Activated naive CD4-positive, alpha-beta T cell treated with anti-CD3 and anti-CD28 coated beads, Interleukin-2, amount 10 ng/mL, durations not matched to agents 7 days and 5 days (primary cell): ENCODE data around the gene NAA80.
A peak's percentile ranks its signal among the peaks of the same experiment; 100 is the strongest.
"Not testable (repeated sequence)": the region's sequence is repeated elsewhere in the genome, so short reads cannot be mapped to it uniquely, and the experiment has no call there.

Source experiments
- CTCF ChIA-PET: fragments of 350-600 bp; sonication (Branson Sonifier 250); formaldehyde crosslinking; loops from one replicate; lab custom pipeline; 2021; ENCODE audit warnings: antibody characterized with exemption; lab: Charles Lee
- DNase-seq: peaks from one replicate; pipeline ENCODE4 v3.0.0-alpha.2; 2020
- H3K27ac Mint-ChIP-seq: one replicate; pipeline ENCODE4 v1.8.0; 2021; ENCODE audit warnings: mild to moderate bottlenecking, moderate library complexity, mixed read lengths
- H3K27me3 Mint-ChIP-seq: one replicate; pipeline ENCODE4 v1.8.0; 2021; ENCODE audit warnings: mild to moderate bottlenecking, mixed read lengths
- H3K36me3 Mint-ChIP-seq: one replicate; pipeline ENCODE4 v1.8.0; 2021; ENCODE audit warnings: mixed read lengths
- H3K4me1 Mint-ChIP-seq: one replicate; pipeline ENCODE4 v1.8.0; 2021; ENCODE audit warnings: mixed read lengths
- H3K4me3 Mint-ChIP-seq: one replicate; pipeline ENCODE4 v1.8.0; 2021; ENCODE audit warnings: mild to moderate bottlenecking, moderate library complexity, mixed read lengths
- H3K9me3 Mint-ChIP-seq: one replicate; pipeline ENCODE4 v1.8.0; 2021; ENCODE audit warnings: mixed read lengths

NAA80 gene

DNA sequence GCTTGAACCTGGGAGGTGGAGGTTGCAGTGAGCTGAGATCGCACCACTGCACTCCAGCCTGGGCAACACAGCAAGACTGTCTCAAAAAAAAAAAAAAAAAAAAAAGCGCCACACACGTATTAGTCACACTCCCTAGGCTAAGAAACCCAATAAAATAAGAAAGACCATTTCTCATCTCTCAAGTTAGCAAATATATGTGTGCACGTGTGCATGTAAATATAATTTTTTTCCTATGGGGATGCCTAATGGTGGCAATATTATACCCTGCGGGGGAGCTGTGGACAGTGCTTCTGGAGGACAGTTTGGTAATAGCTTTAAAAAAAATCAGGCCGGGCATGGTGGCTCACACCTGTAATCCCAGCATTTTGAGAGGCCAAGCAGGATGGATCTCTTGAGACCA is 15.1 kb downstream of the NAA80 start:
- H3K36me3 Mint-ChIP-seq, H3K27ac Mint-ChIP-seq, DNase-seq, H3K4me1 Mint-ChIP-seq, H3K27me3 Mint-ChIP-seq, H3K9me3 Mint-ChIP-seq, H3K4me3 Mint-ChIP-seq: not testable (repeated sequence)
- CTCF ChIA-PET = interaction anchor here (0.8 to 1.7 kb wide), 5 partner anchors 9 to 92 kb away, joined by 3 to 5 read pairs (median 4); partner anchors contain the start of genes HYAL3 and NAA80

DNA sequence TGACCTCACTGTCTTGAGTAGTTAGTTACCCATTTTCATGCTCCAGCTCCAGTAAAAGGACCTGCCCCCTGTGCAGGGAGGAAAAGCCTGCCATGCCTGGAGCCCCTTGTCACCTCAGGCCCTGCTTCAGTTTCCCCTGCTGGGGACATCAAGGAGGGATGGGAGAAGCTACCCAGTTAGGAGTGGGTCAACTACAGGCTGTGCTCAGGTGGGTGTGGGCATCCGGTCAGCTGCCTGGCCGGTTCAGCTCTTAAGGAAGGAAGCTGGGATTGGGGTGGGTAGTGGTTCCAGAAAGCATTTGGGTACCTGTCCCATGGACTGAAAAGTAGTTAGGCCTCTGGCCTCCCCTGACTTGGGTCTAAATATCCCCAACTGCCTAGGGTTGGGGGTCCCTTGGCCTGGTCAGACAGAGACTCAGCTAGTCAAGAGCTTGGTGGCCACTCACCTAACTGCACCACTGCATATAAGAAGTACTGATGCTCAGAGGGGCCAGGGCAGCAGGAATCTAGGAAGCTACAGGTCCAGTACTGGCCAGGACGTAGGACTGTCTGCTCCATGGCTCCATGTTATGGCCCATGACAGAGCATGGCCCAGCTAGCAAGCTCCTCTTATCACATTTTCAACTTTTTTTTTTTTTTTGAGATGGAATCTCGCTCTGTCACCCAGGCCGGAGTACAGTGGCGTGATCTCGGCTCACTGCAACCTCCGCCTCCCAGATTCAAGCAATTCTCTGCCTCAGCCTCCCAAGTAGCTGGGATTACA is 19.8 kb downstream of the NAA80 start:
- peaks cover 53% of the 10 kb centered on the region for H3K27me3 Mint-ChIP-seq
- CTCF ChIA-PET = interaction anchor here (0.9 to 3.6 kb wide), 4 partner anchors 9 to 85 kb away, joined by 3 to 22 read pairs (median 6); no protein-coding TSS in a partner anchor
- H3K27ac Mint-ChIP-seq = no peak overlapping the region
- H3K9me3 Mint-ChIP-seq = no peaks in the 10 kb centered on the region
- H3K36me3 Mint-ChIP-seq = no peaks in the 10 kb centered on the region
- no peak overlapping the region for H3K4me3 Mint-ChIP-seq
- DNase-seq = no peak
- H3K4me1 Mint-ChIP-seq = peaks cover 15% of the 10 kb centered on the region

DNA sequence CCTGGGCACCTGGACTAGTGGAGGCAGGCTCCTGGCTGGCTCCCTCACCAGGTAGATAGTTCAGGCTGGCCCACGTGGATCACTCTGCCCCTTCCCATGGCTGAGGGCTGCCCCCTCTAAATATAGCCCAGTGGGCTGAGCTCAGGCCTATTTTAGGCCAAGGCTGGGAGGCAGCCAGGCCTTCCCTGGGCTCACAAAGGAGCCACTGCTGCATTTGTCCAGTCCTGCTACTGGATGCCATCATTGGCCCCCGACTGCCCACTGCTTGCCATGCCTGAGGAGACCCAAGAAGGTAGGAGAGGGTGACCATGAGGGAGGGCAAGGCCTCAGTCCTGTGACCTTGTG is 20.4 kb downstream of the NAA80 start, which contains the start of gene LSMEM2:
TSS of gene LSMEM2 (plus strand) at position 208 of the 345 bp plus-strand sequence. CDS start at position 235, 27 bp downstream.
- DNase-seq = no peak
- no peak within 1 kb of the TSS for H3K4me3 Mint-ChIP-seq
- H3K9me3 Mint-ChIP-seq = no peaks in the 10 kb centered on the region
- H3K4me1 Mint-ChIP-seq = peaks cover 20% of the 10 kb centered on the region
- H3K27me3 Mint-ChIP-seq = peaks cover 59% of the 10 kb centered on the region
- H3K27ac Mint-ChIP-seq = no peak within 1 kb of the TSS
- H3K36me3 Mint-ChIP-seq = peaks cover 1% of the 10 kb centered on the region
- CTCF ChIA-PET = interaction anchor here (0.9 to 3.6 kb wide), 5 partner anchors 10 to 85 kb away, joined by 3 to 22 read pairs (median 6); partner anchors contain the start of genes HYAL3 and NAA80

DNA sequence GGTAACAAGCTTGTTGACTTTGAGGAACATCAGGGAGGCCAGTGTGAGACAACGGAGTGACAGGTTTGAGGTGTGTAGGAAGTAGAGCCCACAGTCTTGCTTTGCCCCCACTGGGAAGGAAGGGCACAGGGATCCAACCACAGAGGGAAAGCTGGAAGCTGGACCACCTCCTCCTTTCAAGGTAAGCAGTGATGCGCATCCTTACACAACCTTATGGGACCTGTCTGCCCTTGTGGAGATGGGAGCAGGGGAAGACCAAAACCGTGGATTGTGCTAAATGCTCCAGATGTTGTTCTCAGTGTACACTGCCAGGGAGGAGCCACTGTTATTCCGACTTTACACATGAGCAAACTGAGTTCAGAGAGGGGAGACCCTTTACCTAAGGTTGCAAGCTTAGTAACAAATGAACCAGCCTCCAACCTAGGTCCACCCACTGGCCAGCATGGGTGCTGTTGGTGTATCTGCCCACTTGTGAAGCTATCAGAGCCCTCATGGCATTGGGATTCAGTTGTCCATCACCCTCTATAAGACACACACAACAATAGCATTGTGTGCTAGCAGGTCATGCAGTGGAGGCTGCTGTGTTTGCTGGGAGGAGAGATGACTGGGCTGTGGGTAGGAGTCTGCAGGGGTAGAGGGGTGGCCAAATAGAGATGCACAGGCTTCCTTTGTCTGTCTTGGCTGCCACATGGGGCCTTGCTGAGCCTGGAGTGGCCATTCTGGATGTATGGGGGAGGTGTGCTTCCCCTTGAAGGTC is 20.9 kb downstream of the NAA80 start:
- CTCF ChIA-PET = interaction anchor here (0.7 to 3.6 kb wide), 6 partner anchors 10 to 84 kb away, joined by 3 to 22 read pairs (median 6); partner anchors contain the start of genes HYAL3 and NAA80
- Mint-ChIP-seq H3K4me1 (peaks cover 22% of the 10 kb centered on the region), H3K27me3 (peaks cover 64% of the 10 kb centered on the region), H3K4me3 (no peak overlapping the region), H3K36me3 (peaks cover 1% of the 10 kb centered on the region), H3K9me3 (no peaks in the 10 kb centered on the region), H3K27ac (no peak overlapping the region)
- DNase-seq = no peak

DNA sequence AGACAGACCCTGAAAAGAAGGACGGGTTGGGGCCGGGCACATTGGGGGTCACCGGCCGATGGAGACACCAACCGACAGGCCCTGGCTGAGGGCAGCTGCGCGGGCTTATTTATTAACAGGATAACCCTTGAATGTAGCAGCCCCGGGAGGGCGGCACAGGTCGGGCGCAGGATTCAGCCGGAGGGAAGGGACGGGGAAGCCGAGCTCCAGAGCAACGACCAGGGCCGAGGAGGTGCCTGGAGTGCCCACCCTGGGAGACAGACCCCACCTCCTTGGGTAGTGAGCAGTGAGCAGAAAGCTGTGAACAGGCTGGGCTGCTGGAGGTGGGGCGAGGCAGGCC is 22.5 kb downstream of the NAA80 start:
- H3K27ac Mint-ChIP-seq = no peak overlapping the region

DNA sequence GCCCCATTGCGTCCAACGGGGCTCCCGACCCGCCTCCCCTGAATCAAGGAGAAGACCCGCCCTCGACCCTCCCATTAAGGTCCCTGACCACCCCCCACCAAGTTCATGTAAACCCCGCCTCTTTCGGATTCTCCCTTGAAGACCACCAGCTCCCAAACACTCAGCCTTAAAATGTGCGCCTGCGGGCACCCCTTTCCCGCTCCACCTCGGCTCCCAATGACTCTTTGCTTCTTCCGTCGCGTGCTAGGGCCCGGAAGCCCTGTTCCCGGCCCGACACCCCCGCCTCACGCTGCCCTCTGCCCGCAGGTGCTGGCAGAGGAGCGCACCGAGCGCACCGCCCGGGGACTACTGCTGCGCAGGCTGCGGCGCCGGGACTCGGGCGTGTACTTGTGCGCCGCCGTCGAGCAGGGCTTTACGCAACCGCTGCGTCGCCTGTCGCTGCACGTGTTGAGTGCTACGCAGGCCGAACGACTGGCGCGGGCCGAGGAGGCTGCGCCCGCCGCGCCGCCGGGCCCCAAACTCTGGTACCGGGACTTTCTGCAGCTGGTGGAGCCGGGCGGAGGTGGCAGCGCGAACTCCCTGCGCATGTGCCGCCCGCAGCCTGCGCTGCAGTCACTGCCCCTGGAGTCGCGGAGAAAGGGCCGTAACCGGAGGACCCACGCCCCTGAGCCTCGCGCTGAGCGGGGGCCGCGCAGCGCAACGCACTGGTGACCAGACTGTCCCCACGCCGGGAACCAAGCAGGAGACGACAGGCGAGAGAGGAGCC is 23.0 kb downstream of the NAA80 start:
- Mint-ChIP-seq H3K4me1 (peaks cover 31% of the 10 kb centered on the region), H3K4me3 (peak overlapping the region; percentile 48), H3K27me3 (peaks cover 79% of the 10 kb centered on the region), H3K36me3 (peaks cover 1% of the 10 kb centered on the region), H3K27ac (no peak overlapping the region), H3K9me3 (no peaks in the 10 kb centered on the region)
- CTCF ChIA-PET = interaction anchor here (0.6 to 3.6 kb wide), 7 partner anchors 30 to 85 kb away, joined by 3 to 22 read pairs (median 14); partner anchors contain the start of gene GNAT1
- peak; percentile 62 for DNase-seq

More for the DNA sequence above, 22.5 kb downstream of the NAA80 start:
- peaks cover 74% of the 10 kb centered on the region for H3K27me3 Mint-ChIP-seq
- H3K4me3 Mint-ChIP-seq = no peak overlapping the region
- peaks cover 1% of the 10 kb centered on the region for H3K36me3 Mint-ChIP-seq
- no peak for DNase-seq
- CTCF ChIA-PET = interaction anchor here (1.1 to 3.6 kb wide), 3 partner anchors 30 to 85 kb away, joined by 3 to 22 read pairs (median 16); partner anchors contain the start of gene GNAT1
- no peaks in the 10 kb centered on the region for H3K9me3 Mint-ChIP-seq
- peaks cover 31% of the 10 kb centered on the region for H3K4me1 Mint-ChIP-seq

DNA sequence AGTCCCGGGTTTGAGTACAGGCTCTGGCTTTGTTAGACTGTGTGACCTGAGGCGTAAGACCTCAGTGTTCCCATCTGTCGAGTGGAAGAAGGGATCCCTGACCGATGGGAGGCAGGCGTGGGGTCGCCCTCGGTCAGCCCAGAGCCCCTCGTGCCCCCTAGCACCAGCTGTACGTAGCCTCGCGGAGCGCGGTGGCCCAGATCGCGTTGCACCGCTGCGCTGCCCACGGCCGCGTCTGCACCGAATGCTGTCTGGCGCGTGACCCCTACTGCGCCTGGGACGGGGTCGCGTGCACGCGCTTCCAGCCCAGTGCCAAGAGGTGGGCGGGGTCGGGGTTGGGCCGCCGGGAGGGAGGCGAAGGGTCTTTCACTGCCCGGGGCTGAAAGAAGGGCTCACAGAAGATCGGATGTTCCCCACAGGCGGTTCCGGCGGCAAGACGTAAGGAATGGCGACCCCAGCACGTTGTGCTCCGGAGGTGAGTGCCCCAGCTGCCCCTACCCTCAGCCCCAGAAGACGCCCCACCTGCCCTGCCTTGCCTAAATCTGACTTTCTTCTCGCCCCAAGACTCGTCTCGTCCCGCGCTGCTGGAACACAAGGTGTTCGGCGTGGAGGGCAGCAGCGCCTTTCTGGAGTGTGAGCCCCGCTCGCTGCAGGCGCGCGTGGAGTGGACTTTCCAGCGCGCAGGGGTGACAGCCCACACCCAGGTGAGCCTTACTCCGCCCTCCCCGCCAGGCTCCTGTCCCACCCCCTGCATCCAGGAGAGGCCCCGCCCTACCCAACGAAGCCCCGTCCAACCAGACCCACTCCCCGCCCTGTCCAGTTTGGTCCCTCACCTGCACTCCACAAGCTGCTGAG is 23.8 kb downstream of the NAA80 start:
- Mint-ChIP-seq H3K9me3 (no peaks in the 10 kb centered on the region), H3K27ac (no peak overlapping the region), H3K36me3 (peaks cover 1% of the 10 kb centered on the region), H3K27me3 (peaks cover 84% of the 10 kb centered on the region), H3K4me1 (peaks cover 31% of the 10 kb centered on the region), H3K4me3 (peak overlapping the region; percentile 48)
- CTCF ChIA-PET = interaction anchor here (0.6 to 3.0 kb wide), 15 partner anchors 9 to 153 kb away, joined by 3 to 16 read pairs (median 3); partner anchors contain the start of gene GNAT1
- DNase-seq = no peak

DNA sequence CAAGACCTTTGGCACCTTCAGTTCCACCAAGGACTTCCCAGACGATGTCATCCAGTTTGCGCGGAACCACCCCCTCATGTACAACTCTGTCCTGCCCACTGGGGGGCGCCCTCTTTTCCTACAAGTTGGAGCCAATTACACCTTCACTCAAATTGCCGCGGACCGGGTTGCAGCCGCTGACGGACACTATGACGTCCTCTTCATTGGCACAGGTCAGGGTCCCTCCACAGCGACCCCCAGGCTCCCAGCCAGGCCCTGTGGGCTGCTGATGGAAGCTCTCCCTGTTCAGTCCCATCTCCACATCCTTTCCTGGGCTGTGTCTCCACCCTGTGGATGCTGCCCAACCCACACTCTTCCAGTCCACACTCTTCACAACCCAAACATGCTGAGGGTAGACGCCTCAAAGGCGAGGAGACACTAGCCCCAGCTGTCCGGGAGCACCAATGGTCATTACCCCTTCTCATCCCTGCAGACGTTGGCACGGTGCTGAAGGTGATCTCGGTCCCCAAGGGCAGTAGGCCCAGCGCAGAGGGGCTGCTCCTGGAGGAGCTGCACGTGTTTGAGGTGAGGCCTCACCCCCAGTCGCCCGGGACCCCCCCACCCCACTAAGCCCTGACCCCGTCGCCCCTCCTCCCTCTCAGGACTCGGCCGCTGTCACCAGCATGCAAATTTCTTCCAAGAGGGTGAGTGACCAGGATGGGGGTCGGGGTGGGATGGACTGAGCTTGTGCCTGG is 24.7 kb downstream of the NAA80 start:
- Mint-ChIP-seq H3K4me1 (peaks cover 31% of the 10 kb centered on the region), H3K36me3 (peaks cover 1% of the 10 kb centered on the region), H3K4me3 (peak overlapping the region; percentile 53), H3K27me3 (peaks cover 90% of the 10 kb centered on the region), H3K9me3 (no peaks in the 10 kb centered on the region), H3K27ac (peak overlapping the region; percentile 81)
- DNase-seq = peak; percentile 87
- CTCF ChIA-PET = interaction anchor here (0.7 to 3.0 kb wide), 14 partner anchors 10 to 152 kb away, joined by 3 to 16 read pairs (median 4); partner anchors contain the start of gene GNAT1

DNA sequence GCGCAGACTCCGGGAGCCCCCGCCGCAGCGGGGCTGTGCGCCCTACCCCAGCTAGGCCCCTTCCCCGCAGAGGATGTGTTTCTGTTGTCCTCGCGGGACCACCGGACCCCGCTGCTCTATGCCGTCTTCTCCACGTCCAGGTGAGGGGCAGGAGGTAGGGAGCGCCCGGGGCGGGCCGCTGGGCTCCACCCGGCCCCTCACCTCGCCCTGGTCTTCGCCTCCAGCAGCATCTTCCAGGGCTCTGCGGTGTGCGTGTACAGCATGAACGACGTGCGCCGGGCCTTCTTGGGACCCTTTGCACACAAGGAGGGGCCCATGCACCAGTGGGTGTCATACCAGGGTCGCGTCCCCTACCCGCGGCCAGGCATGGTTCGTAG is 25.5 kb downstream of the NAA80 start:
- peaks cover 1% of the 10 kb centered on the region for H3K36me3 Mint-ChIP-seq
- CTCF ChIA-PET = interaction anchor here (3.5 kb wide), 1 partner anchor 79 kb away, joined by 24 read pairs; no protein-coding TSS in a partner anchor
- H3K4me3 Mint-ChIP-seq = no peak overlapping the region

DNA sequence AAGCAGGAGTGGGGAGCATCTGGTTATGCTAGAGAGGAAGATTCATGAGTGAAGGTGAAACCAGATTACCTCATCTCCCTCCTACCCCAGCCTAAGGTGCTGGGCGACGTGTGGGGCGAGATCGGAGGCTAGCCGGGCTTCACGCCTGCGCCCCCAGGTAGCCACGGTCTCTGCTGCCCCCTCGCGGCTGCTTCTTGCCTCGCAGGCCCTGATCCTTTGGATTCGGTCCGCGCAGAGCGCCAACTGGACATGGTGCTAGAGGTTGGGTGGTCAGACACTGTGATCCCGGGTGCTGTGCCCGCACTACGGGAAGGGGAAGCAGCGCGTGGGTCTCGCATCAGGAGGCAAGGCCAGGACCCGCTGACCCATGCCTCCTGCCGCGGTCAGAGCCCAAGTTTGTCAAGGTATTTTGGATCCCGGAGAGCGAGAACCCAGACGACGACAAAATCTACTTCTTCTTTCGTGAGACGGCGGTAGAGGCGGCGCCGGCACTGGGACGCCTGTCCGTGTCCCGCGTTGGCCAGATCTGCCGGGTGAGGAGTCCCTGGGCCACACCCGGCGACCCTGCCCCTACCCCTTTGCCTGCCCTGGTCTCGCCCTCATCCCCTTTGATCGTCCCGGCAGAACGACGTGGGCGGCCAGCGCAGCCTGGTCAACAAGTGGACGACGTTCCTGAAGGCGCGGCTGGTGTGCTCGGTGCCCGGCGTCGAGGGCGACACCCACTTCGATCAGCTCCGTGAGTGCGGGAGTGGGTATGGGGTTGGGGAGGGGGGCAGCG is 26.1 kb downstream of the NAA80 start:
- Mint-ChIP-seq H3K9me3 (no peaks in the 10 kb centered on the region), H3K36me3 (peaks cover 1% of the 10 kb centered on the region), H3K4me1 (peaks cover 31% of the 10 kb centered on the region), H3K4me3 (peak overlapping the region; percentile 57), H3K27me3 (peaks cover 88% of the 10 kb centered on the region), H3K27ac (peak overlapping the region; percentile 15)
- CTCF ChIA-PET = interaction anchor here (0.9 to 4.2 kb wide), 3 partner anchors 13 to 79 kb away, joined by 3 to 24 read pairs (median 24); no protein-coding TSS in a partner anchor
- peak; percentile 91 for DNase-seq

More for the DNA sequence above, 25.5 kb downstream of the NAA80 start:
- no peaks in the 10 kb centered on the region for H3K9me3 Mint-ChIP-seq
- H3K4me1 Mint-ChIP-seq = peaks cover 31% of the 10 kb centered on the region
- DNase-seq = no peak
- H3K27ac Mint-ChIP-seq = no peak overlapping the region
- H3K27me3 Mint-ChIP-seq = peaks cover 88% of the 10 kb centered on the region

DNA sequence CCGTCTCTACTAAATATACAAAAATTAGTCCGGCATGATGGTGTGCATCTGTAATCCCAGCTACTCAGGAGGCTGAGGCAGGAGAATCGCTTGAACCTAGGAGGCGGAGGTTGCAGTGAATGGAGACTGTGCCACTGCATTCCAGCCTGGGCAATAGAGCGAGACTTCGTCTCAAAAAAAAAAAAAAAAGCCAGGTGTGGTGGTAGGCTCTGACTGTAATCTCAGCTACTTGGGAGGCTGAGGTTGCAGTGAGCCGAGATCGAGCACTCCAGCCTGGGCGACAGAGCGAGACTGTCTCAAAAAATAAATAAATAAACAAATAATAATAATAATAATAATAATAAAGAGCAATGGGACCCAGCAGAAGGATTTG is 26.7 kb downstream of the NAA80 start:
- H3K36me3 Mint-ChIP-seq, DNase-seq, H3K27ac Mint-ChIP-seq, H3K9me3 Mint-ChIP-seq, H3K4me3 Mint-ChIP-seq: not testable (repeated sequence)
- CTCF ChIA-PET = interaction anchor here (0.9 to 4.2 kb wide), 6 partner anchors 12 to 81 kb away, joined by 3 to 24 read pairs (median 9); partner anchors contain the start of gene GNAT1
- H3K27me3 Mint-ChIP-seq = peaks cover 88% of the 10 kb centered on the region
- H3K4me1 Mint-ChIP-seq = peaks cover 31% of the 10 kb centered on the region
